HG02943 (cell line): Measurements from ENCODE around the gene S100A8.

ENCODE experiments used
- ATAC-seq: cut with Tn5 transposase; IDR thresholded peaks from one replicate; pipeline ENCODE4 v1.9.1; 2021; ENCODE audit warnings: mild to moderate bottlenecking, low read depth, moderate library complexity; ENCODE audit not compliant: unreplicated experiment

S100A8 gene

DNA sequence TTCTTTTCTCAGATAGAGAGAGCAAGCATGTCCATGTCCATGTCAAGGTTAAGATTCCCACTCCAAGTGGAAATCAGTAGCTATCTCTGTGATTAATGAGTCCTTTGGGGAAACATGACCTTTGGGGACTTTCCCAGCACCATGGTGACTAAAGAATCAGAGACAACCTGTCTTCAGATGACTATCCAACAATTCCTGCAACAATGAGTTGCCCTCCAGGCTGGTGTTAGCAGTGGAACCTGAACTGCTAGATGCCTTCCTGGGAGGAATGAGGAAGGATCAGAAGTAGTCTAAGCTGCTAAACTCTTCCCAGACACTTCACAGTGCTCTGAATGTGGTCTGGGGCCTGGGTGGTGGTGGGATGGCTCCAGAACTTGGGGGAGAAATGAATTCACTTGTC, 26.7 kb downstream of the S100A8 start:
- no peak for ATAC-seq

DNA sequence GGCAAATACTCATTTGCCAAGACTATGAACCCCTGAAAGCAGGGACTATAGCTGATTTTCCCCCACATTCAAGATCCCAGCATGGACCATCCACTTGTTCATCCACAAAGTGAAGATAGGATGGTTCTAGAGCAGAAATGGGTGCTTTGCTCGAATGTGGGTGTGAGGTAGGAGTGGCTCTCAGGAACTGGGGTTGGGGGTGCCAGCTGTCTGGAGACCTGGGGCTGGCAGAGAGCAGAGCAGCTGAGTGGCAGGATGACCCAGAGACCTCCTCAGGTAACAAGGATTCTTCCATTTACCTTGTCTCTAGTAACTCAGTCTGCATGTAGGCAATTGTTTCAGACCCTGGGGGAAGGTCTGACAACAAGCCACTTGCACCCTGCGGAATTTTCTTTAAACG, 27.2 kb downstream of the S100A8 start:
- ATAC-seq, result no peak

DNA sequence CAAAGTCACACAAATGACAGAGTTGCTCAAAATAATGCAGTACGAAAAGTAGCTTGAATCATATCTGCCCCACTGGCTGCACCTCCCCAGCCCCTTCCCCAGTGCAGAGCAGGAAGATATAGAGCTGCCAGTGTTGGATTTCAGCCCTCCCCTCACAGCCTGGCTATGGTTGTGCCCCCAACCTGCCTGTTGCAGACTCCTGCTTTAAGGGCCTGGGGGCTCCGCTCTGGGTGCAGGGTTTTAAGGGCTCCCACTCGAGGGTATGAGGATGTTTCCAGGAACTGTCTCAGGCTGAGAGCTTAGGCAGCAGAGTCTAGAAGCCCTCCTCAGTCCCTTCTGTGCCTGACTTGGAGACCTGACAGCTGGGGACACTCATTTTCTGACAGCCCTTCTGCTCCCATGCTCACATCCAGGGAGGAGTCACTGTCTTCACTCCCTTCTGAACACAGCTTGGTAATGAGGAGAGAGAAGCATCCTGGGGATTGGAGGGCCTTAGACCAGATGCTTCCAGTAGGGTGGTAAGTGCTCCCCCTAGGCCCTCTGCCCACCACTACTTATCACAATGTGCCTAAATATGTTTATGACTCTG, 28.6 kb downstream of the S100A8 start:
- ATAC-seq, result no peak

DNA sequence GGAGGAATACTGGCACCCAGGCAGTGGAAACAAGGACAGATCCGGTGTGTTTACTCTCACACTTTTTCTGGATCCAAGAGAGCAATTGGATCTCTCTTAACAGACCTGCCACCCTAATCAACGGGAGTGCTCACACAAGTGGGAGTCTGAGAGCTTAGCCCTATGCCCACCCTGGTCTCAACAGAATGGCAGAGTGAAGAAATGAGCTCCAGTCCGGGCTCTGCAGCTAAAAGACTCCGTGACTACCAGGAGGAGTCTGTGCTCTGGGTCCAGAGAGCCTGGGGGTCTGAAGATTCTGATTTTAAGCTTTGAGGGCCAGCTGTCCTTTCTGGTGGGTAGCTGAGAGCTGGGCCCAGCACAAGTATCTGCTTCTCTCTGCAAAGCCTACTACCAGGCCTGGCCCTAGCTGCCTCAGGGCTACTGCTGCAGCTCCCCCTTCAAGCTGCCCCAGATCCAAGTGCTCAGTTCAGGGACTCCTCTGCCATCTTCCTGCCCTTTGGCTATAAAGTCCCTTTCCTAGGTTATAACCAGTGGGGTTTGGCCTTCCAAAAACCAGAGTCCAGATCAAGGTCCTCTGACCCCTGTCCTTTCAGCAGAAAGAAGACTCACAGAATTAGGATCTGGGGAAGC, 29.3 kb downstream of the S100A8 start:
- no peak for ATAC-seq

DNA sequence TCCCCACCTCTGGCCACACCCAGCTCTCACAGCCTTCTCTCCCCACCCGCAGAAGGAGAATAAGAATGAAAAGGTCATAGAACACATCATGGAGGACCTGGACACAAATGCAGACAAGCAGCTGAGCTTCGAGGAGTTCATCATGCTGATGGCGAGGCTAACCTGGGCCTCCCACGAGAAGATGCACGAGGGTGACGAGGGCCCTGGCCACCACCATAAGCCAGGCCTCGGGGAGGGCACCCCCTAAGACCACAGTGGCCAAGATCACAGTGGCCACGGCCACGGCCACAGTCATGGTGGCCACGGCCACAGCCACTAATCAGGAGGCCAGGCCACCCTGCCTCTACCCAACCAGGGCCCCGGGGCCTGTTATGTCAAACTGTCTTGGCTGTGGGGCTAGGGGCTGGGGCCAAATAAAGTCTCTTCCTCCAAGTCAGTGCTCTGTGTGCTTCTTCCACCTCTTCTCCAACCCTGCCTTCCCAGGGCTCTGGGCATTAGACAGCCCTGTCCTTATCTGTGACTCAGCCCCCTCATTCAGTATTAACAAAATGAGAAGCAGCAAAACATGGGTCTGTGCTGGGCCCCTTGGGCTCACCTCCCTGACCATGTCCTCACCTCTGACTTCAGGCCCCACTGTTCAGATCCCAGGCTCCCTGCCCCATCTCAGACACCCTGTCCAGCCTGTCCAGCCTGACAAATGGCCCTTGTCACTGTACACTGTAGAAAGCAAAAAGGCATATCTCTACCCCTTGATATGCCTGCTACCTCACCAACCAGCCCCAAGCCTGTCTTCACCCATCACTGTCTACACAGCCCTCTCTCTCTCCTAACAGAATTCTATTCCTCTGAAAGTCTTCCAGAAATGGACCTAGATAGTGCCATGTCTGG, 30.0 kb downstream of the S100A8 start:
- no peak for ATAC-seq

DNA sequence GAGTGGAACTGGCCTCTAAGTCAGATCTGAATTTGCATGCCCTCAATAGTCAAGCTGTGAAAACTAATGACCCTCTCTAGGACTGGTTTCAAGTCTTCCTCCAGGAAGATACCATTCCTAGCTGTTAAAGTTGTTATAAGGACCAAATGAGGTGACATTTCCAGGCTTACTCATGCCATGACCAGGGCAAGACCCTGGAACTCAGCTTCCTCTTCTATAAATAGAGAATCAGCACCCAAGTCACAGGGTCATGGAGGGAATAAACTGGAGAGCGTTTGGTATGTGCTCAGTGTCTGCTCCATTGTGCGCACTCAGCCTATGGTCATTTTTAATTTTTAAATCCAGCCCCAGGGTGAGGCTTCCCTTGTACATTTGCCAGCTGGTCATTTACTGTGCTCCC, 30.7 kb downstream of the S100A8 start:
- no peak for ATAC-seq

DNA sequence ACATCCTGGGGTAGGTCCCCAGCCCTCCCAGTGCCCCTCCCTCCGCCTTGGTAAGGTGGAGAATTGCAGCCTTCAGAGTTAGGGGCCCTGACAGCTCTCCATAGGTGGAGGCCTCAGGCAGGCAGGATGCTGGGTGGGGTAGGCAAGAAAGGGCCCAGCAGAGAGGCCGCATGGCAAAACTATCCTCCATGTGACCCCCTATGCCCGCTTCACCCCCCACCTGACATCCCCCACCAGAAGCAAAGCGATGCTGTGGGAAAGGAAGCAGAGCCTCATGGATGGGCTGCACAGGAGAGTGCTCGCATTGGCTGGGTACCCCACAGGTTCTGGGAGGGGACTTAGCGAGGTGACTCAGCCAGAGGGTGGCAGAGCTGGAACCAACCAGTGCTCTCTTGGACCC, 31.6 kb downstream of the S100A8 start:
- ATAC-seq, result no peak

DNA sequence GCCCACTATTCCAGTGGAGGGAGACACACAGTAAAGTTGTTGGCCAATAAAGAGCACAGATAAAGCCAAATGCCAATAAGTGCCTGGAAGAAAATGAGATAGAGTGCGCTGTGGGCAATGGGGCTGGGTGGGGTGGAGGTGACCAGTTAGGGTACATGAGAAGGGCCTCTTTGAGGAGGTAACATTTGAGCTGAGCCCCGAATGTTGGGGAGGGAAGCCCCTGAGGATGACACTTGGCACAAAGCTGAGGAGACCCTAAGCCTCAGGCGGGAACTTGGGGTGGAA, 32.2 kb downstream of the S100A8 start:
- ATAC-seq, result no peak

DNA sequence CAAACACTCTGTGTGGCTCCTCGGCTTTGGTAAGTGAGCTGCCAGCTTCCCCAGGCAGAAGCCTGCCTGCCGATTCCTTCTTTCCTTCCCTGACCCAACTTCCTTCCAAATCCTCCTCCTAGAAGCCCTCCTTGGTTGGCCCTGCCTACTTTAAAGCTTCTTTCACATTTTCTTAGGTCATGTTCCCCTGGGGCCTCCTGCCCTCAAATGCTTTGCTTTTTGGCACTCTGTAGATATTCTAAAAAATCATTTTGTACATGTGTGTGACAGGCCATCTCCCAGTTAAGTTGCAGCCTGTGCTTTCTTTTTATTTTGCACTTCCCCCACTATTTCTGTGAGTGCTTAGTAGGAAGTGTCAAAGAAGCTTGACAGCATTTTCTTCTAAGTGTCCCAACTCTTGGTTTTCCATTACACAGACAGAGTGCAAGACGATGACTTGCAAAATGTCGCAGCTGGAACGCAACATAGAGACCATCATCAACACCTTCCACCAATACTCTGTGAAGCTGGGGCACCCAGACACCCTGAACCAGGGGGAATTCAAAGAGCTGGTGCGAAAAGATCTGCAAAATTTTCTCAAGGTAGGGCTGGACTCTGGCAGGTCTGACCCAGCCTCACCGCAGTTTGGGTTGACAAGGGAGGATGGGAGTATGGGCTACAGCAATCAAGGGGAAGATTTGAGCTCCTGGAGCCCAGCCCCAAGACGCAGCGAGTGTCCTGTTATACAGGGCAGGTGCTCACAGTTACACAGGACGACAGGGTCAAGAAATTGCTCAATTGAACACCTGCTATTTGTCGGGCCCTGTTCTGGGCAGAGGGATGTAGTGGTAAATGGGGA, 32.8 kb downstream of the S100A8 start, which contains the start of gene S100A9:
TSS of gene S100A9 (plus strand) at position 2 of the 838 bp plus-strand sequence. CDS start at position 432, 430 bp downstream.
- no peak for ATAC-seq

DNA sequence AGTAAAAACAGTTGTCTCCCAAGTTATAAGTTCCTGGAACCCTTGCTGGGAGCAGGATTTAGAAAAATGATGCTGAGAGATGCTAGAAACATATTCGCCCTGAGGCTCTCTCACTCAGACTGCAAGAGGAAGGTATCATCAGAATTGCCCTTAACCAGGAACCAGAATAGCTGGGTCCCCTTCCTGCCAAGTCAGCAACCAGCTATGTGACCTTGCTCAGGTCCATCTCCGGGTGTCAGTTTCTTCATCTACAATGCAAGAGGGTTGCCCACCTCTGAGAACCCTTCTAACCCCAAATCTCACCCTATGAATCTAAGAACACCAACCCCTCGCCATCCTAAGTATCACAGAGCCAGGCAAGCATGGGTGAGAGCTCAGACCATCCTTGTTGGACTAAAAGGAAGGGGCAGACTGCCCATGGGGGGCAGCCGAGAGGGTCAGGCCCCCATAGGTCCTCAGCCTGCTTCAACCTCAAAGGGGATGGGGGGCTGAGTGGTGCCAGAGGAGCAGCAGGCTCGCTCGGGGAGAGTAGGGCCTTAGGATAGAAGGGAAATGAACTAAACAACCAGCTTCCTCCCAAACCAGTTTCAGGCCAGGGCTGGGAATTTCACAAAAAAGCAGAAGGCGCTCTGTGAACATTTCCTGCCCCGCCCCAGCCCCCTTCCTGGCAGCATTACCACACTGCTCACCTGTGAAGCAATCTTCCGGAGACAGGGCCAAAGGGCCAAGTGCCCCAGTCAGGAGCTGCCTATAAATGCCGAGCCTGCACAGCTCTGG, 33.6 kb downstream of the S100A8 start:
- no peak for ATAC-seq

DNA sequence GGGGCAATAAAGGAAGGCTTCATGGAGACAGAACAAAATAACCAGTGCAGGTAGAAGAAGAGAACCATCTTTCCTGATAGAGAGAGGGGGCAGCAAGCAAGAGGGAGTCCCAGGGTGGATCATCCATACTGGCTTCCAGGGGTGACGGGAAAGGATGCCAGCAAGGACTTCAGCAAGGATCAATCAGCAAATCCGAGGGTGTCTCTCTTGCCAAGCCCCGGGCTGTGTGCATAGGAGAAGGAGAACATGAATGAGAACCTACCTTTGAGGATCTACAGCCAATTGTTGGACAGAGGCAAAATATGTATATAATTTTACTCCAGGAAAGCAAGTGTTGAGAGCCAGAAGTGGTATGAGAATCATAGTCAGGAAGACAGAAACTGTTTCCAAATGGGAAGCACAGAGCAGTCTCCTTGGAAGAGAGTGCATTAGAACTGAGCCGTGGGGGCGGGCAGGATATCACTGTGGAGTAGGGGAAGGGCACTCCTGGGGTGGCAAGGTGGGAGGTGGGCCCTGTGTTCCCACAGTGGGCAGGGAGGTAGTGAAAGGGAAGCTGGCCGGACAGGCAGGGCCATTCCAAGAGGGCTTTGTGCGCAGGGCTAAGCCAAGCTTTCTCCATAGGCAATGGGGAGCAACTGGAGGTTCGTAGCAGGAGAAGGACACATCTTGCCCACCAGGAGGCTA, 34.3 kb downstream of the S100A8 start:
- ATAC-seq, result no peak

DNA sequence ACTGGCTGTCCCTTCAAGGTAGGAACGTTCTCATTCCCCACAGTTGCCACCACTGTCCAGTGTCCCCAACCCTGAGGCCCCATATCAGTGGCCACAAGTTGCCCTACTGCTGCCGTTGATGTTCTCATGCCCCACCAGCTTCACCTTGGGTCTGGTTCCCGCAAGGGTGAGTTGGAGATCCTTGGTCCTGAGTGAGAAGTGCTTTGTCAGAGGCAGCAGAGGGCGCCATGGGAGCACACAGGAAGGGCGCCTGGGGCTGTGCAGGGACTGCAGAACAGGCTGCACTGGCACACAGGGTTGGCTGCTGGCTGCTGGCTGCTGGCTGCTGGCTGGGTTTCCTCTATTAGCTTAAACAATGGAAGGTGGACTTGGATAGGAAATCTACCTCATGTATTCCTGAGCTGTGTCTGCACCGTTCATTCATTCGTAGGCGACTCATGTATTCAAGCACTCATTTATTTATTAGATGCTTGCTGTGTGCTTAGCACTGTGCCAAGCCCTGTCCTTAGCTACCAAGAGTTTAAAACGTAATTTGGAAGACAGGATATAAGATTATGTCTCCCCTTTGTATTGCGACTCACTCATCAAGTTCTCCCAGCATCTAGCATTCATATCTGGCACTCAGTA, 35.3 kb downstream of the S100A8 start:
- no peak for ATAC-seq

DNA sequence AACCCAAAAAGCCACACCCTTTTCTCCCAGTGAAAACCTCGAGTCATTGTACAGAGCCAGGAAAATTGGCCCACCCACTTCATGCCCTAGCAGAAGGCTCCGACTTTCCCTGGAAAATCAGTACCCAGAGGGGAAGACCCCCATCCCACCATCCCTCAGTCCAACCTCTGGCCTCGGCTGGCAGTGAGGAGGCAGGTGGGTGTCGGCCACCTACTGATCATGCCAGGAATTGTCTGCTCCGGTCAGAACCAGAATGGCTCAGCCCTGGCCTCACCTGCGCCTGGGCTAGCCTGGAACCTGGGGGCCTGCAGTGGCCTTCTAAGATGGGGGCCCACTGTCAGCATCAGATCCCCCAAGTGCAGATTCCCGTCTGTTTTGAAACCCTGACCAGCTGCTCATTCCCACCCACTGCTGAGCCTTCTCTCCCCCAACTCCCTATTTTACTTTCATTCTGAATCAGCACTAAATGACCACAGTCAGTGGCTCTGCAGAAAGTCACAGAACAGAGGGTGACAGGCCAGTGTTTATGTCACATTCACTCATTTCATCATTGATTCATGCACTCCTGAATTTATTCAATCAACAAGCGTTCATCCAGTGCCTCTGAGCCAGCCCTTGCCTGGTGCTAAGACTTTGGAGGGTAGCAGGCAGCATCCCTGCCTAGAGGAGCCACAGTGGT, 36.2 kb downstream of the S100A8 start:
- no peak for ATAC-seq

DNA sequence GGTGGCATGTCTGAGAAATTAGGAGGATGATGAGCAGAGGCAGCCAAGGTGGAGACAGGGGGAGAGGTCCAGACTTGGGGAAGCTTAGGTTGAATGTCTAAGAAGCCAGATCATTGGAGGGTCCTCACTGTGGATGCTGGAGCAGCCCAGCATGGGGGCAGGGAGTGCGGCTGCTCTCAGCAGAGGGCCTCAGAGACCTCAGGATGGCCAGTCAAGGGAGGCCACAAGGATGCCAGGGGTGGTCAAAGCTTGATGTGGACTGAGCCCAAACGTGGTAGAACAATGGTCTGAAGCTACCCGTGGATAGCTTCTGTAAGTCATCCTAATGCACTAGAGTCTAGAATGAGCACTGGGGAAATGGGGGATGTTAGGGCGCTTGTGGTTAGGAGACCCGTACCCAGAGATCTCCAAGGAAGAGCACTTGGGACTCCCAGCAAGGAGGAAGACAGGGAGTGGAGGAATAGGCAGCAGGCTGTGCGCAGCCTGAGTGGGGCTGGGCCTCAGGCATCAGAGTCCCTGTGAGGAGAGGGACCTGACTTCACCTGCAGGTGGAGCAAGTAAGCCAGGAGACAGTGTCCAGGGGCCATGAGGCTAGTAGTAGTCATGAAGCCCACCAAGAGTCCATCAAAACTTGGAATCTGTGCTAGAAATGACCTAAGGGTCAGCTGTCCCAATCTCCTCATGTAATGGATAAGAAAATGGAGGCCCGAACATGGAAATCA, 37.5 kb downstream of the S100A8 start:
- no peak for ATAC-seq

DNA sequence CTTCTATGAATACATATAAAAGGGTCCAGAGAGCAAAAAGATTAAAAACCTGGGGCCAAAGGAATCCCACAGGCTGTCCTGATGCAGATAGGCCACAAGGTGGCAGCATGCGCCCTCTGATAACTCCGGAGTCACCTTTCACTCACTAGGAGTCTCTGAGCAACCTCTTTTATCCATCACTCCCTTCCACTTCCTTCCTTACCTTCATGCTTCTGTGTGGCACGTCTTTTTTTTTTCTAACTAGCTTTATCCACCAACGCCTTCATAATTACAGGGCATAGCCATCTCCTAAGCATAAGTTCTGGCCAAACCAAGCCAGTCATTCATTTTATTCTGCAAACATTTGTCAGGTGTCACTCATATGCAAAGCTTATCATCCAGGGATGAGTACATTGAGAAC, 38.4 kb downstream of the S100A8 start:
- ATAC-seq, result no peak

DNA sequence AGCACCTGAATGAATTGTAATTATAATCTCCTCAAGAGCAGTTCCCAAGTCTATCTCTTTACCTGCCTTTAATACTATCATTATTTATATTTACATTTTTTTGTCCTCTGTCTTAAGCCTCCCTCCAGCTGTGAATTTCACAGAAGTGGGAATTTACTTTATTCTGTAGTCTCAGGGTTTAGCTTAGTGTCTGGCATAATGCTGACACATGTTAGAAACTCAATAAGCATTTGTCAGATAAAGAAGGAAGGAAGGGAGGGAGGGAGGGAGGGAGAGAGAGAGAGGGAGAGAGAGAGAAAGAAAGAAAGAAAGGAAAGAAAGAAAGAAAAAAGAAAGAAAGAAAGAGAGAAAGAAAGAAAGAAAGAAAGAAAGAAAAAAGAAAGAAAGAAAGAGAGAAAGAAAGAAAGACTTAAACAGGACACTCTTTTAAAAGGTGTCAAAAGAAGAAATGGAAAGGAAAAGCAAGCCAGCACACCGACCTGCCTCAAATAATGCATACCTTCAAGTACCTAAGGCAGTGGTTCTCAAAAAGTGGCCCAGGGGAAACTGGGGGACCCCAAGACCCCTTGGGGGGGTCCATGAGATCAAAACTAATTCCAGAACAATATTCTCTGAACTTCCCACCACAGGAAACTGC, 40.4 kb downstream of the S100A8 start:
- ATAC-seq, result no peak
